Adrenal gland (tissue), 5 donors: ENCODE data around the gene BRCA2.
"Not testable (repeated sequence)": the region's sequence is repeated elsewhere in the genome, so short reads cannot be mapped to it uniquely, and the experiment has no call there.

Experiments used
- POLR2A ChIP-seq, 2 donors: fragments of 450-650 bp; IDR thresholded peaks; one replicate each; pipeline ENCODE4 v1.6.1; 2017; ENCODE audit warnings: antibody characterized with exemption in 2 of 2, mild to moderate bottlenecking in 2 of 2, moderate library complexity in 1 of 2
- TF ChIP-seq, protein P1 (sequence below), 6 experiments: fragments of 450-650 bp in 4 of 6; fragments of 200-600 bp in 2 of 6; sonication (generic) in 1 of 6; IDR thresholded peaks; 1 replicate in 5 of 6; 2 replicates in 1 of 6; pipeline versions ENCODE4 v1.5.1 to v1.8.0; 2016 to 2021; ENCODE audit warnings: antibody characterized with exemption in 6 of 6, mild to moderate bottlenecking in 2 of 6, moderate library complexity in 1 of 6
- donor health status: DM: no; HTN: no; CAD: no.

DNA sequence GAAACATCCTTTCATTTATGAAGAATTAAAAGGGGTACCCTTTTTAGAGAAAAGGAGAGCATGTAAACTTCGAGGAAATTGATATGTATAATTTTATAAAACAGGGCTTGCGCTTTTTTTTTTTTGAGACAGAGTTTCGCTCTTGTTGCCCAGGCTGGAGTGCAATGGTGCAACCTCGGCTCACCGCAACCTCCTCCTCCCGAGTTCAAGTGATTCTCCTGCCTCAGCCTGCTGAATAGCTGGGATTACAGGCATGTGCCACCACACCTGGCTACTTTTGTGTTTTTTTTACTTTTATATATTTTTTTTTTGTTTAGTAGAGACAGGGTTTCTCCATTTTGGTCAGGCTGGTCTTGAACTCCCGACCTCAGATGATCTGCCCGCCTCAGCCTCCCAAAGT is 40.6 kb downstream of the BRCA2 start:
- TF ChIP-seq, protein P1, sequence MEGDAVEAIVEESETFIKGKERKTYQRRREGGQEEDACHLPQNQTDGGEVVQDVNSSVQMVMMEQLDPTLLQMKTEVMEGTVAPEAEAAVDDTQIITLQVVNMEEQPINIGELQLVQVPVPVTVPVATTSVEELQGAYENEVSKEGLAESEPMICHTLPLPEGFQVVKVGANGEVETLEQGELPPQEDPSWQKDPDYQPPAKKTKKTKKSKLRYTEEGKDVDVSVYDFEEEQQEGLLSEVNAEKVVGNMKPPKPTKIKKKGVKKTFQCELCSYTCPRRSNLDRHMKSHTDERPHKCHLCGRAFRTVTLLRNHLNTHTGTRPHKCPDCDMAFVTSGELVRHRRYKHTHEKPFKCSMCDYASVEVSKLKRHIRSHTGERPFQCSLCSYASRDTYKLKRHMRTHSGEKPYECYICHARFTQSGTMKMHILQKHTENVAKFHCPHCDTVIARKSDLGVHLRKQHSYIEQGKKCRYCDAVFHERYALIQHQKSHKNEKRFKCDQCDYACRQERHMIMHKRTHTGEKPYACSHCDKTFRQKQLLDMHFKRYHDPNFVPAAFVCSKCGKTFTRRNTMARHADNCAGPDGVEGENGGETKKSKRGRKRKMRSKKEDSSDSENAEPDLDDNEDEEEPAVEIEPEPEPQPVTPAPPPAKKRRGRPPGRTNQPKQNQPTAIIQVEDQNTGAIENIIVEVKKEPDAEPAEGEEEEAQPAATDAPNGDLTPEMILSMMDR (IDR thresholded peaks at IDR 0.05) = not testable (repeated sequence)
- TF ChIP-seq POLR2A (IDR thresholded peaks at IDR 0.05) = not testable (repeated sequence)
